LNCaP clone FGC (cell line): ENCODE measurements around the gene GPRC5D.

ENCODE experiments used
- DNase-seq: peaks from one replicate; pipeline ENCODE4 v3.0.0-alpha.2; 2011; ENCODE audit warnings: low read depth
- H3K4me3 ChIP-seq: 2 replicates; pipeline ENCODE4 v1.5.1; 2011; ENCODE audit warnings: mild to moderate bottlenecking, low read depth, low read length, control low read depth
- TF ChIP-seq, protein P1 (sequence below): IDR thresholded peaks from 2 replicates; pipeline ENCODE4 v1.5.1; 2012; ENCODE audit warnings: mild to moderate bottlenecking; ENCODE audit not compliant: control insufficient read depth, insufficient read depth; ENCODE audit errors: extremely low read depth

Gene GPRC5D

DNA sequence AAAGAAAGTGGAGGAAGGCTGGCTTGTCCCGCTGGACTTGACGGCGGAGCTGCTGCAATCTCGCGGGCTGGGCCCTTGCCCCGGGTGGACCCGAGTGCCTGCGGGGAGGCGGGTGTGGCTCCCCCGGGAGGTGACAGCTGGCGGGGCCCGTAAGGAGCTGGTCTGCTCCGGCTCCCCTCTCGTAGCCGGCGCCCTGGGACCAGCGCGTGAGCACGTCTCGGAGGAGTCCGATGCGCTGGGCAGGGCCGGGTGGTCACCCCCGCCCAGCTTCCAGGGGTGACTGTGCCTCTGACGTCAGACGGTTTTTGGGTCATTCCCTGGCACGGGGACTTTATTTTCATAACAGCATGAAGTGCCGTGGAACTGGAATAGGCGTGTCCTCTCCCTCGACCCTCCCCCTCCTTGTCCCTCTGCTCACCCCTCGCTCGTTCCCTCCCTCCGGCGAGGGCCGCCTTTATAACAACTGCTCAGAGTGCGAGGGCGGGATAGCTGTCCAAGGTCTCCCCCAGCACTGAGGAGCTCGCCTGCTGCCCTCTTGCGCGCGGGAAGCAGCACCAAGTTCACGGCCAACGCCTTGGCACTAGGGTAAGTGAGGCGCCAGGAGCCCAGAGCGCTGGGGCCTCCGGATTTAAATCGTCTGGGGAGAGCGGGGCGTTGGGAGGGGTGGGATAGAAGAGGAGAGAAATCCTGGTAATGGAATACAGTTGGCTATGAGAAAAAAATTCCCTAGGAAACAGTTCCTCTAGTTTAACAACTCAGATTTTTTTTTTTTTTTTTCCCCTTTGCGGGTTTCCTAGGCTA is 60.7 kb downstream of the GPRC5D start, which contains the start of gene GPRC5A:
Gene GPRC5A (plus strand): TSS at position 483 of the 801 bp plus-strand sequence. CDS start 16,688 bp downstream, outside the sequence.
- no peak for DNase-seq
- no peak within 1 kb of the TSS for H3K4me3 ChIP-seq
- TF ChIP-seq, protein P1, sequence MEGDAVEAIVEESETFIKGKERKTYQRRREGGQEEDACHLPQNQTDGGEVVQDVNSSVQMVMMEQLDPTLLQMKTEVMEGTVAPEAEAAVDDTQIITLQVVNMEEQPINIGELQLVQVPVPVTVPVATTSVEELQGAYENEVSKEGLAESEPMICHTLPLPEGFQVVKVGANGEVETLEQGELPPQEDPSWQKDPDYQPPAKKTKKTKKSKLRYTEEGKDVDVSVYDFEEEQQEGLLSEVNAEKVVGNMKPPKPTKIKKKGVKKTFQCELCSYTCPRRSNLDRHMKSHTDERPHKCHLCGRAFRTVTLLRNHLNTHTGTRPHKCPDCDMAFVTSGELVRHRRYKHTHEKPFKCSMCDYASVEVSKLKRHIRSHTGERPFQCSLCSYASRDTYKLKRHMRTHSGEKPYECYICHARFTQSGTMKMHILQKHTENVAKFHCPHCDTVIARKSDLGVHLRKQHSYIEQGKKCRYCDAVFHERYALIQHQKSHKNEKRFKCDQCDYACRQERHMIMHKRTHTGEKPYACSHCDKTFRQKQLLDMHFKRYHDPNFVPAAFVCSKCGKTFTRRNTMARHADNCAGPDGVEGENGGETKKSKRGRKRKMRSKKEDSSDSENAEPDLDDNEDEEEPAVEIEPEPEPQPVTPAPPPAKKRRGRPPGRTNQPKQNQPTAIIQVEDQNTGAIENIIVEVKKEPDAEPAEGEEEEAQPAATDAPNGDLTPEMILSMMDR: no peak
